HK-2 (cell line): ENCODE results near the gene CYP8B1.
A peak's percentile ranks its signal among the peaks of the same experiment; 100 is the strongest.

Experiments used
- DNase-seq: peaks from one replicate; pipeline ENCODE4 v3.0.0-alpha.2; 2018; ENCODE audit not compliant: unreplicated experiment

The CYP8B1 gene, protein sequence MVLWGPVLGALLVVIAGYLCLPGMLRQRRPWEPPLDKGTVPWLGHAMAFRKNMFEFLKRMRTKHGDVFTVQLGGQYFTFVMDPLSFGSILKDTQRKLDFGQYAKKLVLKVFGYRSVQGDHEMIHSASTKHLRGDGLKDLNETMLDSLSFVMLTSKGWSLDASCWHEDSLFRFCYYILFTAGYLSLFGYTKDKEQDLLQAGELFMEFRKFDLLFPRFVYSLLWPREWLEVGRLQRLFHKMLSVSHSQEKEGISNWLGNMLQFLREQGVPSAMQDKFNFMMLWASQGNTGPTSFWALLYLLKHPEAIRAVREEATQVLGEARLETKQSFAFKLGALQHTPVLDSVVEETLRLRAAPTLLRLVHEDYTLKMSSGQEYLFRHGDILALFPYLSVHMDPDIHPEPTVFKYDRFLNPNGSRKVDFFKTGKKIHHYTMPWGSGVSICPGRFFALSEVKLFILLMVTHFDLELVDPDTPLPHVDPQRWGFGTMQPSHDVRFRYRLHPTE

DNA sequence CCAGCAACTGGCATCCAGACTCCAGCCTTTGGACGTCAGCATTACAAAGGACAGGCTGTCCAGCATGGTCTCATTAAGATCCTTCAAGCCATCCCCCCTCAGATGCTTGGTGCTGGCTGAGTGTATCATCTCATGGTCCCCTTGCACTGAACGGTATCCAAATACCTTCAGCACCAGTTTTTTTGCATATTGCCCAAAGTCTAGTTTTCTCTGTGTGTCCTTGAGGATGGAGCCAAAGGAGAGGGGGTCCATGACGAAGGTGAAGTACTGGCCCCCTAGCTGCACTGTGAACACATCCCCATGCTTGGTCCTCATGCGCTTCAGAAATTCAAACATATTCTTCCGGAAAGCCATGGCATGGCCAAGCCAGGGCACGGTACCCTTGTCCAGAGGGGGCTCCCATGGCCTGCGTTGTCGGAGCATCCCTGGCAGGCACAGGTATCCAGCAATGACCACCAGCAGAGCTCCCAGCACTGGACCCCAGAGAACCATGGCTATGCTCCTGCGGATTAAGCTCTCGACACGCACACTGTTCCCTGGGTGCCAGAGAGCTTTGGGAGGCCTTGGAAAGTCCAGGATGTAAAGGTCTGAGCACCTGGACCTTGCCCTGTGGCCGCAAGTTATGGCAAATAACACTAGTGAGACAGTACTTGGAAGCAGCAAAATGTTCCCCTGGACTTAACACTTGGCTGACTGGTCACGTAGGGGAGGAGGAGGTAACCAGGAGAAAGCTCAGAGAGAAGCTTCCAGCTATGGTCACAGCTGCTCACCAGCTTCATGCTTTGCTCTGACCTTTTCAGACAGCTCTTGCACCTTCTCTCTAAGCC is at the start of gene CYP8B1:
Gene CYP8B1, minus strand, starts transcription at position 555 of the 827 bp plus-strand sequence. Its CDS starts 63 bp downstream, at position 492.
- DNase-seq: no peak

DNA sequence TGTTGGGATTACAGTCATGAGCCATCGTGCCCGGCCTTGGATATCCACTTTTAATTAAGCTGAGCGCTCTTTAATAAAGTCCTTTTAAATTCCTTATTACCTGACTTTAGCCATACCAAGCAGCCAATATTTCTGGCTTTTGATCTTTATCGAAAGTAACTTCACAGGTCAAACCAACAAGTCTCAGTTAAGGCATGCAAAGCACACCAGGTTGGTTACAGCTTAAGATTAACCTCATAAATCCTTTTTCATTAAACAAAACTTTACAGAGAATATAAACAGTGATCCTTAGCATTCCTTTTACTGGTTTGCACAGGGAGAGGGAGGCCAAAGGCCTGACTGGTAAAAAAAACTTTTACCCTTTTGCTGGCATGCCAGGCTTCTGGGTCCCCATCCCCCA is 47.9 kb upstream of the CYP8B1 start:
- no peak for DNase-seq

DNA sequence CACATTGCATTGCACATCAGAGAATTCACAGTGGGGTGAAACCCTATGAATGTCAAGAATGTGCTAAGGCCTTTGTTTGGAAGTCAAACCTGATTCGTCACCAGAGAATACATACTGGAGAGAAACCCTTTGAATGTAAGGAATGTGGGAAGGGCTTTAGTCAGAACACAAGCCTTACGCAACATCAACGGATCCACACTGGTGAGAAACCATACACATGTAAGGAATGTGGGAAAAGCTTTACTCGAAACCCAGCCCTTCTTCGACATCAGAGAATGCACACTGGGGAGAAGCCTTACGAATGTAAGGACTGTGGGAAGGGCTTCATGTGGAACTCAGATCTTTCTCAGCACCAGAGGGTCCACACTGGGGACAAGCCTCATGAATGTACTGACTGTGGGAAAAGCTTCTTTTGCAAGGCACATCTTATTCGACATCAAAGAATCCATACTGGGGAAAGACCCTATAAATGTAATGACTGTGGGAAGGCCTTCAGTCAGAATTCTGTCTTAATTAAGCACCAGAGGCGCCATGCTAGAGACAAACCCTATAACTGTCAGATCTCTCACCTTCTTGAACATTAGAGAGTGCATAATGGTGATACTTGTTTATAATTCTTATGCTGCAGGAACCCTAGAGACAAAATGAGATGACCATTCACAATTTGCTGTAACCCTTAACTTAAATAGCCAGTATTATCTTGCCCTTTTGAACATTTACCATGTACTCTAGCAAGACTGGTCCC is 39.3 kb upstream of the CYP8B1 start:
- DNase-seq: no peak

DNA sequence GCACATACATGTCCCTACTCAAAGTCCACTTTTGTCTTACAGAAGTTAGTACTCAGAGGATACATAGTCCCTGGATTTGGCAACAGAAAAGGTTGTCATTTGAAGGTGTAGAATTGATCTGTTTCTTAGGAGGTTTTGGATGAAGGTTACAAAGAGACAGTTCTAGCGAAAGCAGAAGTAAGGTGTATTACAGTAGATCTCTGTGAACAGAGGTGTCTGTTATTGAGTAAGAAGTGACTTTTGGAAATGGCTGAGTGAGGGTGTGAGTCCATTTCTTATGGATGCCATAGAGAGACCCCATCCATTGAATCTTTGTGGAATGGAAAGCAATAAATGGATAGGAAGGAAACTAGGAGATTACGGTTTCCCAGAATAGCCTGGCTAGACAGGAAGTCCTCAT is 35.9 kb upstream of the CYP8B1 start:
- no peak for DNase-seq

DNA sequence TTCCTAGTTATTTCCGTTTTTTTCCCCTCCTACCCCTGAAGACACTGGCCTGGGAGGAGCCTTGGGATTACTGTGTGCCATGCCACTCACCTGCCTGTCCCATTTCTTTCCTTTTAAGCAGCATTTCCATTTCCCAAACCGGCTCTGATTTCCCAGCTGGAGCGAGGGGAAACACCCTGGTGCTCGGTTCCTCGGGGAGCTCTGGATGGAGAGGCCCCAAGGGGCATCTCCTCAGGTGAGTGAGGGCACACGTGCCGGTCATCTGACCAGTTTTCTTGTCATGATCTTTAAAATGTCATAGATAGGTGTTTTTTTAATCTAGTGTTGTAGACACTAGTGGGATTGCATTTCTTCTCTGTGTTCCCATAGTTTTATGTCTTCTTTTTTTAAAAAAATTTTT is 33.0 kb upstream of the CYP8B1 start:
- no peak for DNase-seq

DNA sequence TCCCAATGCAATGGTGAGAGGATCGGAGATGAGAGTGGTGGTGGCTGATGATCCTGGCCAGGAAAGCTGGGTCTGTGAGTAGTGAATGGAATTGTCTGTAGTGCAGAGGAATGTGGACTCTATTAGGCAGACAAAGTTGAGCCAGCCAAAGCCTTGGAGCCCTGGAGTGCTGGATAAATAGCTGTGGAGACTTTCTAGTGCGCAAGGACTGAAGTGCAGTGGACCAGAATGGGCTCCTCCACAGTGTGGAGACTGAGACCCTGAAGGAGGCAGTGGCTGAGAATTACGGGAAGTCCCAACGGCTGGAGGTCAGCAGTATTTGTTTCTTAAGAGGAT is 31.1 kb upstream of the CYP8B1 start:
- no peak for DNase-seq

DNA sequence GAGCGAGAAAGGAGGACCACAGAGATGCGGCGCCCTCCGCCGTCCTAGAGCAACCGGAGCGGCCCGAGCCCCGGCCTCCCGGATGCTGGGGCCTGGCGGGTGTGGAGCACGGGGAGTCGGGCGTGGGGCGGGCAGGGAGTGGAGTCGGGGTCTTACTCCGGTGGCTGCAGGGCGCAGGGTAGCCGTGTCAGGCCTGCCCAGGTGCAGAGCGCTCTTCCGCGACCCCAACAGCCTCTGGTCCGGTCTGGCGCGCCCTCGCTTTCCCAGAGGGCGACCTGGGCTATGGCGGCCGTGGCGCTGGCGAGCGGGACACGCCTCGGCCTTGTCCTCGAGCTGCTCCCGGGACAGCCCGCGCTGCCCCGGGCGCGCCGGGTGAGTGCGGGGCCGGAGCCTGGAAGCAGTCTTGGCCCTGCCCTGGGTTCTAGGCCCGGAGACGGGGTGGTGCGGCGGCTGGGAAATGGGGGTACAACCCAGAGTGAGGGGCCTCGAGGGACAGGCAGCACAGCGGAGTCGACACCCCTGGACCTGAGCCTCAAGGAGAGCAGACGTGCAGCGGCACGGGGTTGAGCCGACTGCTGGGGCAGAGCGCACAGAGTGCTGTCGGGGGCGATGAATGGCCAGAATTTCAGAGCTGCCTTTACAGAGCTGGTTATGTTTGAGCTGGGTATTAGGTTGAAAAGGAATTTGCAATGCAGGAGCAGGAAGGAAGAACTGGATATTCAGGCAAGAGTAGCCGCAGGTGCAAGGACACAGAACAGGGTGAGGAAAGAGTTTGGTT is 30.6 kb upstream of the CYP8B1 start, which contains the start of gene ZNF662:
Gene ZNF662, plus strand, starts transcription at position 73 of the 778 bp plus-strand sequence. CDS start 1,973 bp downstream, outside the sequence.
- DNase-seq: peak; percentile 50

DNA sequence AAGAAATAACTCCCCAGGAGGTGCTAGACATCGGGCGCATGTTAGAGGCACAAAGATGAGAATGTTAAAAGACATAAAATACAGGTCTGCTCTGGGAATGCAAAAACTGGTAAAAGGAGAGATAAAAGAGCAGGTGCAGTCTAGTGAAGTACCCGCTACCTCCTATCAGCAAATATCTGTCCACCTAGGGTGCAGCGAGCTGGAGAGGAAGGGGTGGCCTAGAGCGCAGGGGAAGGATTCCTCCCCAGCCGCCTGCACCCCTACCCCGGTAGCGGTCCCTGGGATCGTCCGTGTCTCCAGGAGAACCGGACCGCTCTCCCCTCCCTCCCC is 30.0 kb upstream of the CYP8B1 start:
- DNase-seq: no peak

DNA sequence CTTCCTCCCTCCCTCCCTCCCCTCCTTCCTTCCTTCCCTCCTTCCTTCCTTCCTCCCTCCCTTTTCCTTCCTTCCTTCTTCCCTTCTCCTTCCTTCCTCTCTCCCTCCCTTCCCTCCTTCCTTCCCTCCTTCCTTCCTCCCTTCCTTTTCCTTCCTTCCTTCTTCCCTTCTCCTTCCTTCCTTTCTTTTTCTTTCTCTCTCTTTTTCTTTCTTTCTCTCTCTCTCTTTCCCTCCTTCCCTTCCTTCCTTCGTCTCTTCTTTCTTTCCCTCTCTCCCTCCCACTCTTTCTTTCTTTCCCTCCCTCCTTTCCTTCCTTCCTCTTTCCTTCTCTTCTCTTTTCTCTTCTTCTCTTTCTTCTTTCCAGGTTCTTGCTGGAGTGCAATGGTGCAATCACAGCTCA is 28.4 kb upstream of the CYP8B1 start:
- no peak for DNase-seq

DNA sequence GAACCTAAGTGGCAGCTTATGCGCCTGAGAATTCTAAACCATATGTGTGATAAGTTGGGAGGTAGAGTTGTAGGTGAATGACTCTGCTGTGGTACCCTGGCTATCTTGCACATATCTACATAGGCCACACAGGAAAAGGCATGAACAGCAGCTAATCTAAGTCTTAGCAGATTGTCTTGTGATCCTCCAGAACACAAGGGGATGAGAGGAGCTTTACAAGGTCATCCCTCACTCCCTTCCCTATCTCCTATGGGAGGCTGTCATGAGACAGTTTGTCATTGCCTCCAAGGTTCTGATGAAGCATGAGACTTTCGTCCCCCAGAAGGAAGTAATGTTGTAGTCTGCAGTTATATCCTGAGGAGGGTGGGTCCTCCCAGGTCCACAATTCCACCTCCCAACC is 26.6 kb upstream of the CYP8B1 start:
- DNase-seq: no peak

DNA sequence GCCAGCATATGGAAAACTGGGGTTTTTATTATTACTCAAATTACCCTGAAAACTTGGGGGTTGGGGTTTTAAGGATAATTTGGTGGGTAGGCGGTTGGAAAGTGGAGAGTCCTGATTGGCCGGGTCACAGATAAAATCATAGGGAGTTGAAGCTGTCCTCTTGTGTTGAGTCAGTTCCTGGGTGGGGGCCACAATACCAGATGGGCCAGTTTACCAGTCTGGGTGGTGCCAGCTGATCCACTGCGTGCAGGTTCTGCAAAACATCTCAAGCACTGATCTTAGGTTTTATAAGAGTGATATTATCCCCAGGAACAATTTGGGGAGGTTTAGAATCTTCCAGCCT is 25.4 kb upstream of the CYP8B1 start:
- DNase-seq: no peak

DNA sequence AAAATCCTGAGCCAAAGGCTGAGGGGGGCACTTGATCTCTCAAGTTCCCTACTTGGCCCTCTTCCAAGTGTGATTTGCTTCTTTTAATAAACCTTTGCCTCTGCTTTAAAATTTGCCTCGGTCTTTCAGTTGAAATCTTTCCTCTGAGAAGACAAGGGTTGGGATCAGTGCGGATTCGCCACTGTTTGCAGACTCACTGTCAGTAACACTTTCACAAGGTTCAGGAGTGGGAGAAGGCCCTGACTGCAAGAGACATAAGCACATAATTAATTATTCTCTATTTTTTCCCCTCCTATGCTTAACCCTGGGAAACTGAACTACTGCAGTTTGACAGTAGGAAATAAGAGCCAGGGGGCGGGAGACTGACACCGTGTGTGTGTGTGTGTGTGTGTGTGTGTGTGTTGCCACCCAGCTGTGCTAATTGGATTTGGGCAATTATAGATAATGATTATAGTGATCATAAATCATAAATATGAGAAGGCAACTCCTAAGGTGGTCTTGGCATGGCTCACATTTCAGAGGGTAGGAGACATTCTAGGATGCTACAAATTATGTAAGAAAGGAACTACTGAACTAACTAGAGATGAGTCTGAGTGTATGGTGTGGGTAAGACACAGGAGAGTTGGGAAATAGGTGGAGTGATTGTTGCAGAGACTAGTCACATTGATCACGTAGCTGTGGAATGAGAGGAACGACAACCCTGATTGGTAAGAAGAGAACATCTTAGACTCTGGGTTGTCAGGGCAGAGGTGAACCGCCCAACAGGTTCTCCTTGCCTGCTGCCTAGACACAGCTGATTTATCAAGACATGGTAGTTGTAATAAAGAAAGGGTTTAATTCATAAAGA is 24.8 kb upstream of the CYP8B1 start:
- DNase-seq: no peak

DNA sequence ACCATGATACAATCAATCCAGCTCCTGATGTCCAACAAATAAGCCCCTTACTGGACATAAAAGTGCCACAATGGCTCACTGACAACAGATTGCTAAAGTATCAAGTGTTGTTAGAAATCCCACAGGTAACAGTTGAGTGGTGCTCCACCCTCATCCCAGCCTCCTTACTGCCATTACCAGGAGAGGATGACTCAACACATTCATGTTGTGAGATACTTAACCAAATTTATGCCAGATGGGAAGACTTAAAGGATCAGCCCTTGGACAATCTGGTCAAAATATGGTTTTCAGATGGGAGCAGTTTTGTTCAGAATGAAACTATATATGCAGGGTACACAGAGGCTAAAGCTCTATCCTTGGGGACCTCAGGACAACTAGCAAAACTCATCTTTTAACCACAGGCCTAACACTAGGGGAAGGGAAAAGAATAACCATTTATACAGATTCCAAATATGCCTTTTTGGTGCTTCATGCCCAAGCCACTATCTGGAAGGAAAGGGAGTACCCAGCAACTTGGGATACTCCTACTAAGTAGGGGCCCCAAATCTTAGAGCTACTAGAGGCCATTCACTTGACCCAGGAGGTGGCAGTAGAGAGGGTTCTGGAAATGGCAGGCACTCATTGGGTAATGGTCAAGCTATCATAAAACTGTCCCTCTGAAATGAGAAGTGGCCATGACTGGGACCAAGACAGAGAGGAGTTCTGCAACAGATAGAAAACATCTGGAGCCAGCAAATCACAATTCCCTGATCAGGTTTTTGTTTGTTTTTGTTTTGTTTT is 23.4 kb upstream of the CYP8B1 start:
- DNase-seq: no peak

DNA sequence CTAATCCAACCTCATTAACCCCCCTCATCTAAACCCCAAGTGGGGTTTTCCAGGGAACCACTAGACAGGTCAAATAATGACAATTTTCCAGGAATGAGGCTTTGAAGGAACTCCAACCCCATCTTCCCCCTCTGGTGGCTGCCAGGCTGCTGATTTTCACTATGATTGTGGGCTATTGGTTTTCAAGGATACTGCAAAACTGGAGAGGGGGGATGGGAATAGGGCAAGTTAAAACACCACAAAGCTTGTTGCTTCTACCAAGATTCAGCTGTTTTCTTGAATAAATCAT is 19.8 kb upstream of the CYP8B1 start:
- DNase-seq: no peak

DNA sequence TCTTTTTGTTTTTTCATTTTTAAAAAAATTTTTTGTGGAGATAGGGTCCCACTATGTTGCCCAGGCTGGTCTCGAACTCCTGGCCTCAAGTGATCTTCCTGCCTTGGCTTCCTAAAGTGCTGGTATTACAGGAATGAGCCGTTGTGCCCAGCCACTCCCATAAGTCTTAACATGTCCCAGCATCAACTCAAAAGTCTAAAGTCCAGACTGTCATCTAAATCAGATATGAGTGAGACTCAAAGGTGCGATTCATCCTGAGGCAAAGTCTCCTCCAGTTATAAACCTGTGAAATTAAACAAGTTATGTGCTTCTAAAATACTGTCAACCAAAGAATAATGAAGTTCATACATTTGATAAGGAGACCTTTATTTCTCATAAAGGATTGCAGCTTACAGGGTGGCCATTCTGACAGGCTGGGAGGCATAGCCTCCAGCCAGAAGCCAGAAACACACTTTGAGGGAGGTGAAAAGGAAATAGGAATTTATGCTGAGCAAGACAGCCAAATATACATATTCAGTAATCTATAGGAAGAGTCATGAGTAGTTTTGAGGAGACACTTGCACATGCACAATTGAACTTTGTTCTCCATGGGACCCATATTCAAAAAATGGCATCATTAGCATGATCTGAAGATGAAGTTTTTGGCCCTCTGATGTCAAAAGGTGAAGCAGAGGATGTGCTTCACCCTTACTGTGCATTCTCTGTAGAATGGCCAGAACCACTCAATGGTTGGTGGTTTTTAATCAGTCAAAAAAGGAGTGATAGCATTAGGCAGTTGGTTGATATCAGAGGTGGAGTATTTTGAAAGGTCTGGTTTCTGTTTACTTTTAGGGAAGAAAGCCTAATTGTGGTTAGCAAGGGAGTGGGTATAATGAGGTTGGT is 19.3 kb upstream of the CYP8B1 start:
- DNase-seq: no peak

DNA sequence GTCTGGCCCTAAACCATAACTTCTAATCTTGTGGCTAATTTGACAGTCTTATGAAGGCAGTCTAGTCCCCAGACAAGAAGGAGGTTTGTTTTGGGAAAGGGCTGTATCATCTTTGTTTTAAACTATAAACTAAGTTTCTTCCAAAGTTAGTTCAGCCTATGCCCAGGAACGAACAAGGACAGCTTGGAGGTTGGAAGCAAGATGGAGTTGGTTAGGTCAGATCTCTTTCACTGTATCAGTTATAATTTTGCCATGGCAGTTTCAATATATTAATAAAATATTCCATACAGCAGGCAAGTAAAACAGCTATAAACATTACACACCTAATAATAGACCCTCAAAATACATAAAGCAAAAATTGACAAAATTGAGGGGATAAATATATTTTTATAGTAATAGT is 17.1 kb upstream of the CYP8B1 start:
- no peak for DNase-seq

DNA sequence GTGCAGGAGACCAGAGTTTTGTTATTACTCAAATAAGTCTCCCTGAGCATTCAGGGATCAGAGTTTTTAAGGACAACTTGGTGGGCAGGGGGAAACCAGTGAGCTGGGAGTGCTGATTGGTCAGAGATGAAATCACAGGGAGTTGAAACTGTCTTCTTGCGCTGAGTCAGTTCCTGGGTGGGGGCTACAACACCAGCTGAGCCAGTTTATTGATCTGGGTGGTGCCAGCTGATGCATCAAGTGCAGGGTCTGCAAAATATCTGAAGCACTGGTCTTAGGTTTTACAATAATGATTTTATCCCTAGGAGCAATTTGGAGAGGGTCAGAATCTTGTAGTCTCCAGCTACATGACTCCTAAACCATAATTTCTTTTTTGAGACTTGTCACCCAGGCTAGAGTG is 16.5 kb upstream of the CYP8B1 start:
- no peak for DNase-seq

DNA sequence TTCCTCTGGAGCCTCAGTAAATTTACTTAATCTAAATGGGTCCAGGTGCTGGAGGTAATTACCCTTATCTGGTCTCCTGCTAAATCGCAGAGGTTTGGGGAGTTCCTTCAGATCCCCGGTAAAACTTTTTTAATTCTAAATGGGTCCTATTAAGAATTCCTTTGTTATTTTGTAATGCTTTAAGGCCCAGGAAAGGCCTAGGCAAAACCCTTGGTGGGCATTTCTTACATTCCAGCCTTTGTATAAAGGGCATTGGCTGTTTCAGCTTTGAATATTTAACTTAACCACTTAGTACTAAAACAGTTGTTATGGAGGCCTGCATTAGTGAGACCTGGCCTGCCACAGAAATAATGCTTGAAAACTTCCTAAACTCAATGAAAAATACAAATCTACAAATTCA is 15.4 kb upstream of the CYP8B1 start:
- no peak for DNase-seq

DNA sequence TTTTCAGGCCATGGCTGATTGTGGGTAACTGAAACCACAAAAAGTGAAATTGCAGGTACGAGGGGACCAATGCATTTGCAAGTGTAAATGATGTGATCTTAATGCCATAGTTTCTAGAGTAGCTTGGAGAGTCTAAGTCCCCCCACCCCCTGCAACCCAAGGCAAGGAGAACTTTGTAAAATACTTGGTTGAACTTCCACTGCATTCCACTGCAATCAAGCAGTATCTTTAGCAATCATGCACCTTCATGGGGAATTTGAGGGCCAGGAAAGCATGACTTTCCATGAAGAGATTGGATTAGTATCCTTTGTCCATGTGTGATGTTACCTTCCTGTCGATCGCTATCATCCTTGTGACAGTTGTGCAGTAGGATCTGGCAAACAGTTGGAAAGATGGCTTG is 11.4 kb upstream of the CYP8B1 start:
- DNase-seq: no peak
